Common myeloid progenitor, CD34-positive (primary cell): ENCODE measurements around the gene COPG1.
A peak's percentile ranks its signal among the peaks of the same experiment; 100 is the strongest.
"Not testable (repeated sequence)": the region's sequence is repeated elsewhere in the genome, so short reads cannot be mapped to it uniquely, and the experiment has no call there.

ENCODE experiments used
- CTCF ChIA-PET: fragments of 350-600 bp; sonication (Branson Sonifier 250); formaldehyde crosslinking; loops from one replicate; lab custom pipeline; 2021; ENCODE audit warnings: antibody characterized with exemption; lab: Charles Lee
- POLR2A ChIA-PET: fragments of 350-600 bp; sonication (Branson Sonifier 250); formaldehyde crosslinking; loops from one replicate; lab custom pipeline; 2021; ENCODE audit warnings: antibody characterized with exemption; lab: Charles Lee
- DNase-seq, 3 donors: peaks; one replicate each; pipeline versions ENCODE4 v3.0.0 to v3.0.0-alpha.2; 2013
- H3K27ac ChIP-seq, 2 experiments: 1 replicate in 1 of 2; 2 replicates in 1 of 2; pipeline ENCODE4 v1.7.0; 2013; ENCODE audit warnings: inconsistent platforms in 2 of 2, low read length in 2 of 2, mild to moderate bottlenecking in 2 of 2, low read depth in 1 of 2, moderate library complexity in 1 of 2; ENCODE audit not compliant: severe bottlenecking in 2 of 2, insufficient read depth in 1 of 2, poor library complexity in 1 of 2
- H3K27me3 ChIP-seq, 5 experiments: replicated peaks in 2 of 5; 1 replicate in 3 of 5; 2 replicates in 2 of 5; pipeline versions ENCODE4 v1.6.1 to v1.7.0; 2013; ENCODE audit warnings: low read length in 4 of 5, mild to moderate bottlenecking in 2 of 5, moderate library complexity in 2 of 5, inconsistent platforms in 1 of 5; ENCODE audit not compliant: insufficient read depth in 5 of 5, control insufficient read depth in 4 of 5
- H3K36me3 ChIP-seq, 4 experiments: 1 replicate in 2 of 4; 2 replicates in 2 of 4; pipeline versions ENCODE4 v1.6.1 to v1.7.0; 2013; ENCODE audit warnings: low read length in 3 of 4, control low read depth in 1 of 4, mild to moderate bottlenecking in 1 of 4; ENCODE audit not compliant: control insufficient read depth in 4 of 4, insufficient read depth in 4 of 4
- H3K4me1 ChIP-seq, 4 experiments: 1 replicate in 3 of 4; 2 replicates in 1 of 4; pipeline versions ENCODE4 v1.6.1 to v1.7.1; 2013; ENCODE audit warnings: low read length in 3 of 4, mild to moderate bottlenecking in 3 of 4, control low read depth in 1 of 4, inconsistent platforms in 1 of 4, moderate library complexity in 1 of 4; ENCODE audit not compliant: control insufficient read depth in 4 of 4, insufficient read depth in 4 of 4; ENCODE audit errors: control extremely low read depth in 1 of 4
- H3K4me3 ChIP-seq, 7 experiments: 1 replicate in 4 of 7; 2 replicates in 3 of 7; pipeline versions ENCODE4 v1.5.1 to v1.7.0; 2013; ENCODE audit warnings: mild to moderate bottlenecking in 7 of 7, low read length in 6 of 7, moderate library complexity in 6 of 7, inconsistent platforms in 2 of 7, low read depth in 2 of 7, control low read depth in 1 of 7; ENCODE audit not compliant: insufficient read depth in 4 of 7, control insufficient read depth in 1 of 7; ENCODE audit errors: extremely low read depth in 1 of 7
- H3K9me3 ChIP-seq, 5 experiments: 1 replicate in 4 of 5; 2 replicates in 1 of 5; pipeline versions ENCODE4 v1.6.1 to v1.7.1; 2013; ENCODE audit warnings: low read length in 4 of 5, mild to moderate bottlenecking in 2 of 5, inconsistent platforms in 1 of 5, low read depth in 1 of 5, moderate library complexity in 1 of 5; ENCODE audit not compliant: control insufficient read depth in 4 of 5, insufficient read depth in 2 of 5; ENCODE audit errors: control extremely low read depth in 1 of 5
- WGBS: methylation state at CpG from one replicate; pipeline ENCODE4 v1.1.5; 2013; ENCODE audit not compliant: insufficient coverage; 5-methylcytosine and 5-hydroxymethylcytosine counted together

Gene COPG1

DNA sequence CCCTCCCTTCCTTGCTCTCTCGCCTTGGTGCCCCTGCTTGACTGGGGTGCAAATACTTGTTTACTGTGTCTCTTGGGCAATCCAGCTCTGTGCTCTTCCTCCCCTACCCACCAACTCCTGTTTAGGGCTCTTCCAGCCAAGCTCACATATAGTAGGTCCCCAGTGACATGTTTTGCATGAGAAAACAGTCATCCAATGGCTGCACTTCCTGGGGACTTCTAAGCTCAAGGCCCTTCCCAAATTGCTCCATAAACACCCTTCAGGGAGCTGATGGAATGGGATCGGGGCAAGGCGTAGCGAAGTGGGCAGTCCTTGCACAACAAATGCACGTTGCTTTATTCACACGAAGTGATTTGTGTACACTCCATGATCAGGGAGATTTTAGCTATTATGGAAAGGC lies 9.4 kb upstream of the COPG1 start:
- WGBS = 79% methylated on average over 5 of the region's 6 CpGs
- POLR2A ChIA-PET = interaction anchor here (0.7 kb wide), 1 partner anchor 374 kb away, joined by 3 read pairs; no protein-coding TSS in a partner anchor
- no peak overlapping the region for H3K27ac ChIP-seq

DNA sequence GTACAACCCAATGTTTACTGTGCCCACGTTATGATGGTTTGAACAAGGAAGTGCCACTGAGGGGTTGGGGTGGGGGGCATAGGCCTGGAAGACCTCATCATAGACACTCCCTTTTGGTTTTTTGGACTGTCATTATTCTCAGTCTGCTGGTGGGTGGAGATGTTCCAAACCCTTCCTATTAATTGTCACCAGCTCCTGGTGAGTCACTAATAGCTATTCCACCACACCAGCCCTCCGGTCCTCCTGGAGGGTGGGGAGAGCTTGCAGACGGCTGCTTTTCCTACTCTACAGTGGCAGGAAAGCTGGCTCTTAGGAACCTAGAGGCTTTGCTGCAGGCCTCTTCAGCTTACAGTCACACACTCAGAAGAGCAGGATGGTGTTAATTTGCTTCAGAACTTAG lies 9.0 kb upstream of the COPG1 start:
- POLR2A ChIA-PET = interaction anchor here (0.7 kb wide), 1 partner anchor 374 kb away, joined by 3 read pairs; no protein-coding TSS in a partner anchor

More for the DNA sequence above, 9.4 kb upstream of the COPG1 start:
- Histone ChIP-seq H3K4me1 (peaks cover 0 to 20% (median 3%) of the 10 kb centered on the region in 4 experiments), H3K27me3 (no peaks in the 10 kb centered on the region), H3K36me3 (no peaks in the 10 kb centered on the region), H3K4me3 (no peak overlapping the region), H3K9me3 (no peaks in the 10 kb centered on the region)
- CTCF ChIA-PET = interaction anchor here (0.8 to 3.1 kb wide), 7 partner anchors 11 to 70 kb away, joined by 3 to 10 read pairs (median 4); no protein-coding TSS in a partner anchor
- no peak for DNase-seq

DNA sequence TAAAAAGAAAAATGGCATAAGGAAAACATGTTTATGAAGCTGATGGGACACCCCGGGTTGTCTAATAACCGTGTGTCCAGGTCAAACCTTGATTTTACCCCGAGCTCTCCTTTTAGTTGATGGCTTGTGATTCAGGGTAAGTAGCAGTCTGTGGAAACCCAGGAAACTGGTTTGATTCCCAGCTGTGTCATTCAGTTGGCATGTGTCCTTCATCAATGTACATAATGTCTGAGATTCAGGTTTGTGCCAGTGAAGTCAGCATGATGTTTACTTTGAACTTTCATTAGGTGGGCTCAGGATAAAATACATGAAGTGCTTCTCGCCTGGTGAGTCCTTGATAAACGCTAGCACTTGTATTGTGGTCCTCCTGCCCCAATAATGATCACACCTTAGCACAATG lies 4.3 kb upstream of the COPG1 start:
- 89% methylated on average over 5 of the region's 5 CpGs for WGBS
- H3K9me3 ChIP-seq = no peaks in the 10 kb centered on the region
- POLR2A ChIA-PET = interaction anchor here (0.6 kb wide), 2 partner anchors 35 to 66 kb away, joined by 3 read pairs; no protein-coding TSS in a partner anchor
- CTCF ChIA-PET = interaction anchor here (0.9 to 4.9 kb wide), 31 partner anchors 10 to 273 kb away, joined by 3 to 57 read pairs (median 6); partner anchors contain the start of genes CFAP92, CNBP and RAB43
- no peak overlapping the region for H3K27ac ChIP-seq
- H3K36me3 ChIP-seq = no peaks in the 10 kb centered on the region
- H3K4me1 ChIP-seq = peaks cover 2 to 25% (median 21%) of the 10 kb centered on the region in 4 experiments
- peak overlapping the region in 1 of 7 experiments; percentile 20 for H3K4me3 ChIP-seq
- no peak for DNase-seq
- no peaks in the 10 kb centered on the region for H3K27me3 ChIP-seq

More for the DNA sequence above, 9.0 kb upstream of the COPG1 start:
- H3K27ac ChIP-seq = no peak overlapping the region
- H3K27me3 ChIP-seq = no peaks in the 10 kb centered on the region
- peaks cover 0 to 22% (median 2%) of the 10 kb centered on the region in 4 experiments for H3K4me1 ChIP-seq
- 61% methylated on average over 3 of the region's 3 CpGs for WGBS
- DNase-seq = no peak
- H3K4me3 ChIP-seq = no peak overlapping the region
- H3K36me3 ChIP-seq = no peaks in the 10 kb centered on the region
- CTCF ChIA-PET = interaction anchor here (1.0 to 3.1 kb wide), 6 partner anchors 11 to 71 kb away, joined by 3 to 10 read pairs (median 4); no protein-coding TSS in a partner anchor
- no peaks in the 10 kb centered on the region for H3K9me3 ChIP-seq

- peak overlapping the region in 2 of 7 experiments; percentile 20 to 49 for H3K4me3 ChIP-seq
- 38% methylated on average over 8 of the region's 11 CpGs for WGBS
These were observed 3.6 kb upstream of the COPG1 start for GRCh38 chr3:129245641-129246306.

GRCh38 chr3:129246636-129247035 lies 2.8 kb upstream of the COPG1 start:
- H3K4me1 ChIP-seq = peaks cover 6 to 29% (median 26%) of the 10 kb centered on the region in 4 experiments
- no peaks in the 10 kb centered on the region for H3K27me3 ChIP-seq
- CTCF ChIA-PET = interaction anchor here (0.9 to 4.9 kb wide), 26 partner anchors 10 to 275 kb away, joined by 3 to 57 read pairs (median 10); partner anchors contain the start of genes CNBP and RAB43
- no peak overlapping the region for H3K4me3 ChIP-seq
- no peak for DNase-seq
- H3K36me3 ChIP-seq = no peaks in the 10 kb centered on the region
- POLR2A ChIA-PET = interaction anchor here (0.7 to 1.3 kb wide), 2 partner anchors 83 to 85 kb away, joined by 3 to 4 read pairs; no protein-coding TSS in a partner anchor
- no peak overlapping the region for H3K27ac ChIP-seq
- no peaks in the 10 kb centered on the region for H3K9me3 ChIP-seq

More at GRCh38 chr3:129245641-129246306, 3.6 kb upstream of the COPG1 start:
- H3K36me3 ChIP-seq, H3K27me3 ChIP-seq, H3K27ac ChIP-seq, H3K9me3 ChIP-seq: not testable (repeated sequence)
- ChIA-PET CTCF (interaction anchor here (0.6 to 4.9 kb wide), 37 partner anchors 11 to 630 kb away, joined by 3 to 57 read pairs (median 5); partner anchors contain the start of genes CFAP92, CNBP and RAB43), POLR2A (interaction anchor here (0.5 to 1.3 kb wide), 5 partner anchors 35 to 641 kb away, joined by 3 to 6 read pairs (median 3); no protein-coding TSS in a partner anchor)
- DNase-seq = peak; percentile 92 to 96 (median 94)
- H3K4me1 ChIP-seq = peaks cover 6 to 29% (median 26%) of the 10 kb centered on the region in 4 experiments

GRCh38 chr3:129248286-129248979 lies 973 bp upstream of the COPG1 start:
- peak overlapping the region; percentile 81 to 95 for H3K27ac ChIP-seq
- H3K9me3 ChIP-seq = no peaks in the 10 kb centered on the region
- peaks cover 6 to 29% (median 26%) of the 10 kb centered on the region in 4 experiments for H3K4me1 ChIP-seq
- POLR2A ChIA-PET = interaction anchor here (0.6 kb wide), 1 partner anchor 70 kb away, joined by 7 read pairs; no protein-coding TSS in a partner anchor
- WGBS = 69% methylated on average over 11 of the region's 21 CpGs
- peaks cover 0 to 17% (median 14%) of the 10 kb centered on the region in 4 experiments for H3K36me3 ChIP-seq
- no peaks in the 10 kb centered on the region for H3K27me3 ChIP-seq
- DNase-seq = no peak
- peak overlapping the region; percentile 80 to 97 (median 88) for H3K4me3 ChIP-seq
- CTCF ChIA-PET = interaction anchor here (1.5 to 4.9 kb wide), 2 partner anchors 14 to 195 kb away, joined by 3 to 57 read pairs; no protein-coding TSS in a partner anchor
